ENCODE measurements around the gene CFAP299.

DNA sequence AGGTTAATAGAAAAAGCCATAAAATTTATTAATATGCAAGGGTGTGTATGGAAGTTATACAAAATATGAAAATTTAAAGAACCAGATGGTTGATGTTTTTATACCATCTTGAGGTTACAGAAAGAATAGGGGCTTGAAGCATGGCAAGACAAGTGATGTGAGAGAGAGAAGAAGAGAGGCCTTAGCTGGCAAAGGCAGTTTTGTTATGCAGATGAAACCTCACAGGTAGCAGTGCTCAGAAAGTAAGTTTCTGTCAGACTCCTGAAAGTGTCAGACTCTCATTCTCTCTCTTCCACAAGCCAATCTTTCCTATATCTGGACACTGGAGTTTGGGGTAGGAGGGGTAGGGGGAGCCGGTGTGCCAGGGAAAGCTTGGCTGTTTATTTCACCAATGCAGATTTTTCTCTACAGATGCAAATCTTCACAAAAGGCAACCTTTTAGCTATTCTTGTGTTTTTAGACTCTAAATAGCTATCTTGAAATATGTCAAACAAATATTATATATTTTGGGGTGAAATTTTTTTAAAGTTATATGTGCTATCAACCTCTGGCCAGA is 124.5 kb downstream of the CFAP299 start:
- TF ChIP-seq, protein P1, sequence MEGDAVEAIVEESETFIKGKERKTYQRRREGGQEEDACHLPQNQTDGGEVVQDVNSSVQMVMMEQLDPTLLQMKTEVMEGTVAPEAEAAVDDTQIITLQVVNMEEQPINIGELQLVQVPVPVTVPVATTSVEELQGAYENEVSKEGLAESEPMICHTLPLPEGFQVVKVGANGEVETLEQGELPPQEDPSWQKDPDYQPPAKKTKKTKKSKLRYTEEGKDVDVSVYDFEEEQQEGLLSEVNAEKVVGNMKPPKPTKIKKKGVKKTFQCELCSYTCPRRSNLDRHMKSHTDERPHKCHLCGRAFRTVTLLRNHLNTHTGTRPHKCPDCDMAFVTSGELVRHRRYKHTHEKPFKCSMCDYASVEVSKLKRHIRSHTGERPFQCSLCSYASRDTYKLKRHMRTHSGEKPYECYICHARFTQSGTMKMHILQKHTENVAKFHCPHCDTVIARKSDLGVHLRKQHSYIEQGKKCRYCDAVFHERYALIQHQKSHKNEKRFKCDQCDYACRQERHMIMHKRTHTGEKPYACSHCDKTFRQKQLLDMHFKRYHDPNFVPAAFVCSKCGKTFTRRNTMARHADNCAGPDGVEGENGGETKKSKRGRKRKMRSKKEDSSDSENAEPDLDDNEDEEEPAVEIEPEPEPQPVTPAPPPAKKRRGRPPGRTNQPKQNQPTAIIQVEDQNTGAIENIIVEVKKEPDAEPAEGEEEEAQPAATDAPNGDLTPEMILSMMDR (IDR thresholded peaks at IDR 0.05) = no peak
- TF ChIP-seq POLR2A (IDR thresholded peaks at IDR 0.05) (no peak), POLR2AphosphoS5 (IDR thresholded peaks at IDR 0.05) (no peak)
